Right atrium auricular region (tissue), 2 donors: ENCODE results near the gene MEF2A. TPM values are rescaled to one million over a fixed set of nuclear protein-coding genes. Genes with fewer than 3 reads are reported as not detected.

Source experiments
- DNase-seq: peaks from one replicate; pipeline ENCODE4 v3.0.0-alpha.2; 2019; ENCODE audit warnings: low spot score
- H3K27ac ChIP-seq, 2 donors: fragments of 200-600 bp; sonication (generic); 1 replicate in 1 of 2; 2 replicates in 1 of 2; pipeline ENCODE4 v1.5.1; 2016 to 2019
- H3K27me3 ChIP-seq, 2 donors: fragments of 200-600 bp; sonication (generic); one replicate each; pipeline versions ENCODE4 v1.5.1 to v1.6.0; 2017 to 2019
- H3K36me3 ChIP-seq: fragments of 200-600 bp; sonication (generic); one replicate; pipeline ENCODE4 v1.5.1; 2016
- H3K4me1 ChIP-seq, 2 donors: fragments of 200-600 bp; sonication (generic); one replicate each; pipeline versions ENCODE4 v1.5.1 to v1.6.0; 2017 to 2019
- H3K4me3 ChIP-seq, 2 donors: fragments of 200-600 bp; sonication (generic); 1 replicate in 1 of 2; 2 replicates in 1 of 2; pipeline ENCODE4 v1.5.1; 2017 to 2019; ENCODE audit warnings: mild to moderate bottlenecking in 1 of 2, moderate library complexity in 1 of 2
- H3K9me3 ChIP-seq, 2 donors: fragments of 200-600 bp; sonication (generic); one replicate each; pipeline ENCODE4 v1.5.1; 2019
- CTCF ChIP-seq, 2 donors: fragments of 200-600 bp; sonication (generic); IDR thresholded peaks; one replicate each; pipeline ENCODE4 v1.5.1; 2019; ENCODE audit warnings: antibody characterized with exemption in 2 of 2
- total RNA-seq, 2 donors: library from RNA; depleted of rRNA; stranded (reverse); fragments of >200 nt; gene quantifications; one replicate each; pipeline ENCODE4 v1.1.0, GENCODE V29; 2016

Gene MEF2A
- total RNA-seq, 2 donors from 2014 or later = 175 to 245 TPM

- Histone ChIP-seq H3K27ac (peak overlapping the region; percentile 52 to 84), H3K27me3 (no peaks in the 10 kb centered on the region), H3K4me1 (peaks cover 0 to 9% of the 10 kb centered on the region in 2 donors), H3K9me3 (no peaks in the 10 kb centered on the region), H3K36me3 (peaks cover 16% of the 10 kb centered on the region), H3K4me3 (no peak overlapping the region)
- TF ChIP-seq CTCF (IDR thresholded peaks at IDR 0.05) = no peak
- no peak for DNase-seq
Measured at GRCh38 chr15:99669250-99669649, 103.5 kb downstream of the MEF2A start.

- DNase-seq = no peak
- no peaks in the 10 kb centered on the region for H3K9me3 ChIP-seq
- H3K27me3 ChIP-seq = no peaks in the 10 kb centered on the region
- TF ChIP-seq CTCF (IDR thresholded peaks at IDR 0.05) = no peak
- peaks cover 34% of the 10 kb centered on the region for H3K36me3 ChIP-seq
- no peak overlapping the region for H3K4me3 ChIP-seq
- H3K27ac ChIP-seq = peak overlapping the region in 1 of 2 donors; percentile 84
- H3K4me1 ChIP-seq = peaks cover 0 to 14% of the 10 kb centered on the region in 2 donors
Measured at GRCh38 chr15:99671926-99672635, 106.3 kb downstream of the MEF2A start.

GRCh38 chr15:99673111-99673510, 107.3 kb downstream of the MEF2A start:
- H3K4me3 ChIP-seq = no peak overlapping the region
- TF ChIP-seq CTCF (IDR thresholded peaks at IDR 0.05) = no peak
- H3K4me1 ChIP-seq = peaks cover 0 to 18% of the 10 kb centered on the region in 2 donors
- no peaks in the 10 kb centered on the region for H3K27me3 ChIP-seq
- no peaks in the 10 kb centered on the region for H3K9me3 ChIP-seq
- no peak for DNase-seq
- no peak overlapping the region for H3K27ac ChIP-seq
- peaks cover 34% of the 10 kb centered on the region for H3K36me3 ChIP-seq

- H3K27me3 ChIP-seq = no peaks in the 10 kb centered on the region
- no peak for DNase-seq
- H3K27ac ChIP-seq = peak overlapping the region in 1 of 2 donors; percentile 54
- H3K9me3 ChIP-seq = no peaks in the 10 kb centered on the region
- no peak overlapping the region for H3K4me3 ChIP-seq
- peaks cover 0 to 13% of the 10 kb centered on the region in 2 donors for H3K4me1 ChIP-seq
- no peak for TF ChIP-seq CTCF (IDR thresholded peaks at IDR 0.05)
- H3K36me3 ChIP-seq = peaks cover 45% of the 10 kb centered on the region
Measured at GRCh38 chr15:99674279-99674678, 108.5 kb downstream of the MEF2A start.

- no peaks in the 10 kb centered on the region for H3K27me3 ChIP-seq
- peaks cover 0 to 18% of the 10 kb centered on the region in 2 donors for H3K4me1 ChIP-seq
- TF ChIP-seq CTCF (IDR thresholded peaks at IDR 0.05) = no peak
- peak overlapping the region; percentile 17 to 21 for H3K27ac ChIP-seq
- H3K36me3 ChIP-seq = peaks cover 48% of the 10 kb centered on the region
- no peaks in the 10 kb centered on the region for H3K9me3 ChIP-seq
- DNase-seq = no peak
- no peak overlapping the region for H3K4me3 ChIP-seq
Measured at GRCh38 chr15:99677540-99678134, 111.9 kb downstream of the MEF2A start.
